ENCODE measurements around the gene TNIK.

TNIK gene

GRCh38 chr3:171092467-171092911, 367.7 kb downstream of the TNIK start:
- TF ChIP-seq CTCF (conservative IDR thresholded peaks at IDR 0.05; ENCODE audit: low read depth, low read length), result no peak
- peak; percentile 78 for DNase-seq (ENCODE audit: low read depth)
- no peak overlapping the region for H3K4me3 ChIP-seq (ENCODE audit: low read depth, low read length)

DNA sequence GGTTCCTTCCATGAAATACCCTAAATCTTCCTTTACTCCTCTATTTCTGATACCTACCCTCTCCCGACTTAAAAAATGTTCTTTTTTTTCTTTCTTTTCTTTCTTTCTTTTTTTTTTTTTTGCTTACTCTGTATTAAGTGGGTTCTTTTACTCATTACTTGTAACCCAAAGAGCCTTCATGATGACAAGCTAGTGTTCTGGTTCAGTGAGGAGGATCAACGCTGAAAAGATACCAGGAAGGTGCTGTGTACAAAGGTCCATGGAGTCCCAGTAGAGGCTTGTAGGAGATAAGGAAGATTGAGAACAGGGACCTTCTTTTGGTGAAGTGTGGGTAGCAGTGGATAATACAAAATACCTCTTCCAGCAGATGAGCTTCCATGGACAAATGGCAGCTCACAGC, 369.9 kb downstream of the TNIK start:
- no peak for DNase-seq (ENCODE audit: low read depth)
- H3K4me3 ChIP-seq (ENCODE audit: low read depth, low read length), result no peak overlapping the region
- no peak for TF ChIP-seq CTCF (conservative IDR thresholded peaks at IDR 0.05; ENCODE audit: low read depth, low read length)

- H3K4me3 ChIP-seq (ENCODE audit: low read depth, low read length), result no peak overlapping the region
- no peak for TF ChIP-seq CTCF (conservative IDR thresholded peaks at IDR 0.05; ENCODE audit: low read depth, low read length)
- DNase-seq (ENCODE audit: low read depth), result peak; percentile 82
These were observed 371.0 kb downstream of the TNIK start for GRCh38 chr3:171088964-171089754.

- TF ChIP-seq CTCF (conservative IDR thresholded peaks at IDR 0.05; ENCODE audit: low read depth, low read length), result no peak
- peak; percentile 13 for DNase-seq (ENCODE audit: low read depth)
- H3K4me3 ChIP-seq (ENCODE audit: low read depth, low read length), result no peak overlapping the region
These were observed 371.7 kb downstream of the TNIK start for GRCh38 chr3:171088496-171088895.

DNA sequence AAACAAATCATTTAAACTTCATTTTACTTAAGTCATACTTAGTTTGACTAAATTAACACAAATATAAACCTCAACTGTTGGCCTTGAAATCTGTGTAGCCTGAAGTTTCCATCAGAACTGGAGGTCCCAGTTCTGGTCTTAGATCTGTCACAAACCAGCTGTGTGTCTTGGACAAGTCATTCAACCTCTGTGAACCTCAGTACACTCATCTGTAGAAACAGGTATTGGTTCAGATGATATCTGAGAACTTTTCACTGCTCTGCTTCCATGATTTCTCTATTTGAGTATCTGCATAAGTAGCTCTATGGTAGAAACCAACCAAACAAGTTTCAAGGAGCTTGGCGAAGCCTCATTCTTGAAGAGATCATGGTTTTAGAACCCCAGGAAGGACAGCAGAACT, 373.3 kb downstream of the TNIK start:
- no peak overlapping the region for H3K4me3 ChIP-seq (ENCODE audit: low read depth, low read length)
- no peak for DNase-seq (ENCODE audit: low read depth)
- no peak for TF ChIP-seq CTCF (conservative IDR thresholded peaks at IDR 0.05; ENCODE audit: low read depth, low read length)

- no peak overlapping the region for H3K4me3 ChIP-seq (ENCODE audit: low read depth, low read length)
- TF ChIP-seq CTCF (conservative IDR thresholded peaks at IDR 0.05; ENCODE audit: low read depth, low read length), result no peak
- no peak for DNase-seq (ENCODE audit: low read depth)
These were observed 382.9 kb downstream of the TNIK start for GRCh38 chr3:171077261-171077660.

- no peak overlapping the region for H3K4me3 ChIP-seq (ENCODE audit: low read depth, low read length)
- no peak for DNase-seq (ENCODE audit: low read depth)
- no peak for TF ChIP-seq CTCF (conservative IDR thresholded peaks at IDR 0.05; ENCODE audit: low read depth, low read length)
These were observed 387.8 kb downstream of the TNIK start for GRCh38 chr3:171072432-171072831.

Data from choroid plexus epithelial cell (primary cell).